Measurements from ENCODE around the gene TRIM51G.
"Not testable (repeated sequence)": the region's sequence is repeated elsewhere in the genome, so short reads cannot be mapped to it uniquely, and the experiment has no call there.

Gene TRIM51G, protein sequence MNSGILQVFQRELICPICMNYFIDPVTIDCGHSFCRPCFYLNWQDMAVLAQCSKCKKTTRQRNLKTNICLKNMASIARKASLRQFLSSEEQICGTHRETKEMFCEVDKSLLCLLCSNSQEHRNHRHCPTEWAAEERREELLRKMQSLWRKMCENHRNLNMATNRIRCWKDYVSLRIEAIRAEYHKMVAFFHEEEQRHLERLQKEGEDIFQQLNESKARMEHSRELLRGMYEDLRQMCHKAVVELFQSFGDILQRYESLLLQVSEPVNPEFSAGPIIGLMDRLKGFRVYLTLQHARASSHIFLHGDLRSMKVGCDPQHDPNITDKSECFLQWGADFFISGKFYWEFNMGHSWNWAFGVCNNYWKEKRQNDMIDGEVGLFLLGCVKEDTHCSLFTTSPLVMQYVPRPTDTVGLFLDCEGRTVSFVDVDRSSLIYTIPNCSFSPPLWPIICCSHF

DNA sequence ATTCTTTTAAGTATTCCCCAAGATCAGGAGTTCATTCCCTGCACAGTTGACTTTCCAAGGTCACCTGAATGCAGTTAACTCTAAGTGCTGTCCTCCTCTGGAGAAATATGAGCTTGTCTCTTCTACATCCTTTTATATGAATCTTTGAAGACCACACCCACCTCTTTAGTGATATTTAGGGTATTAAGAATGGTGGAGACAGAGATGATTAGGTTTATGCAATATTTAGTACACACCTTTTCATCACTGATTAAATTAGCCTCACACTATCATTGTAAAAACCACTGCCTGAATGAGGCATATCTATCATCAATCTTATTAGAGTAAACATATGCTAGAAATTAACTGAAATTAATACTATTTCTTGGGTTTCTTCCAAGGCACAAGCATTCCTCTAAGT is at the start of gene TRIM51G:
TRIM51G (minus strand) TSS at position 101 of the 400 bp plus-strand sequence. CDS start 2,190 bp downstream, outside the sequence.
- DNase-seq (ENCODE audit: low spot score), result not testable (repeated sequence)

DNA sequence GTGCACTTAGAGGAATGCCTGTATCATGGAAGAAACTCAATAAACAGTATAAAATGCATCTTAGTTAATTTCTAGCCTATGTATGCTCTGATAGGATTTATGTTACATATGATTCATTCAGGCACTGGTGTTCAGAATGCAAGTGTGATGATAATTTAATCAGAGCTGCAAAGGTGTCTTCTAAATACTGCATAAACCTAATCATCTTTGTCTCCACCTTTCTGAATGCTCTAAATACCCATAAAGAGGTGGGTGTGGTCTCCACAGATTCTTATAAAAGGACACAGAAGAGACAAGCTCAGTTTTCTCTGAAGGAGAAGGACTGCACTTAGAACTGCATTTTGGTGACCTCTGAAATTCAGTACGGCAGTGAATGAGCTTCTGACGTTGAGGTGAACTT is 44.8 kb upstream of the TRIM51G start, which contains the start of gene TRIM49B:
TRIM49B (plus strand) TSS at position 301 of the 400 bp plus-strand sequence. CDS start 2,777 bp downstream, outside the sequence.
- DNase-seq (ENCODE audit: low spot score), result not testable (repeated sequence)

DNA sequence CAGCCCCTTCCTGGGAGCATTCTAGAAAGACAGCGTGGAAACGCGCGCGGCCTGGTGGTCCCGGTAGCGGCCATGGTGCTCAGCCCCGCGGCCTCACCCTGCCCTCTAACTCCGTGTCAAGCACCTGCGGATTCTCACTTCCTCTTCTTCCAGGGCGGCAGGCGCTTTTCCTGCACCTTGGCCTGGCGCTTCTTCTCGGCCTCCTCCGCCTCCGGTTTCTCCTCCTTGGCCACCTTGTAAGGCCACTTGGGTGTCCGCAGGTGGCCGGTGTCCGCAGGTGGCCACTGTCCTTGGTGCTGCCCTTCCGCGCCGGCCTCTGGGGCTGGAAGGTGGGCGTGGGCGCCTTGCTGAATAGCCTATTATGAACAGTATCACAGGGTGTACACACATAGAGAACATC is 15.1 kb downstream of the TRIM51G start:
- DNase-seq (ENCODE audit: low spot score), result not testable (repeated sequence)

DNA sequence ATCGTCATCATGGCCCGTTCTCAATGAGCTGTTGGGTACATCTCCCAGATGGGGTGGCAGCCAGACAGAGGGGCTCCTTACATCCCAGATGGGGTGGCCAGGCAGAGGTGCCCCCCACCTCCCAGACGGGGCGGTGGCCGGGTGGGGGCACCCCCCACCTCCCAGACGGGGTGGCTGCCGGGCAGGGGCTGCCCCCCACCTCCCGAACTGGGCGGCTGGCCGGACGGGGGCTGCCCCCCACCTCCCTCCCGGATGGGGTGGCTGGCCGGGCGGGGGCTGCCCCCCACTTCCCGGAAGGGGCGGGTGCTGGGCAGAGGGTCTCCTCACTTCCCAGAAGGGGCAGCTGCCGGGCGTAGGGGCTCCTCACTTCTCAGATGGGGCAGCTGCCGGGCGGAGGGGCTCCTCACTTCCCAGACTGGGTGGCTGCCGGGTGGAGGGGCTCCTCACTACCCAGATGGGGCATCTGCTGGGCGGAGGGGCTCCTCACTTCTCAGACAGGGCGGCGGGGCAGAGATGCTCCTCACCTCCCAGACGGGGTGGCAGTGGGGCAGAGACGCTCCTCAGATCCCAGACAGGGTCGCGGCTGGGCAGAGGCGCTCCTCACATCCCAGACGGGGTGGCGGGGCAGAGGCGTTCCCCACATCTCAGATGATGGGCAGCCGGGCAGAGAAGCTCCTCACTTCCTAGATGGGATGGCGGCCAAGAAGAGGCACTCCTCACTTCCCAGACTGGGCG is 28.2 kb downstream of the TRIM51G start:
- not testable (repeated sequence) for DNase-seq (ENCODE audit: low spot score)

DNA sequence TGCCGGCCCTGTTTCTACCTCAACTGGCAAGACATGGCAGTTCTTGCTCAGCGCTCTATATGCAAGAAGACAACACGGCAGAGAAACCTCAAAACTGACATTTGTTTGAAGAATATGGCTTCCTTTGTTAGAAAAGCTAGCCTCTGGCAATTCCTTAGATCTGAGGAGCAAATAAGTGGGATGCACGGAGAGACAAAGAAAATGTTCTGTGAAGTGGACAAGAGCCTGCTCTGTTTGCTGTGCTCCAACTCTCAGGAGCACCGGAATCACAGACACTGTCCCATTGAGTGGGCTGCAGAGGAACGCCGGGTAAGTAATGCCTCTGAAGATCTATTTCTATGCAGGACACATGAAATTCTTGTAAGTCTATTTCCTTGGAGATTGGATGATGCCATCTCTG is 37.9 kb downstream of the TRIM51G start:
- not testable (repeated sequence) for DNase-seq (ENCODE audit: low spot score)

Data from HuH-7 (cell line).